ENCODE results near the gene WIPF1.
A peak's percentile ranks its signal among the peaks of the same experiment; 100 is the strongest.

Gene WIPF1

GRCh38 chr2:174607584-174607983, 10.0 kb upstream of the WIPF1 start:
- Histone ChIP-seq H3K4me3 (ENCODE audit: low read length, poor library complexity, severe bottlenecking) (no peak overlapping the region), H3F3A (ENCODE audit: low read depth) (no peaks in the 10 kb centered on the region), H3K4me2 (ENCODE audit: low read depth, low read length, poor library complexity, severe bottlenecking) (no peak overlapping the region), H3K27me3 (ENCODE audit: insufficient read depth, low read length, poor library complexity, severe bottlenecking) (no peaks in the 10 kb centered on the region), H2AFZ (ENCODE audit: low read length) (no peak overlapping the region), H3K4me1 (ENCODE audit: insufficient read depth, low read length, poor library complexity, severe bottlenecking) (peaks cover 44% of the 10 kb centered on the region), H3K79me2 (ENCODE audit: insufficient read depth, low read length) (peaks cover 75% of the 10 kb centered on the region), H3K9me2 (replicated peaks; ENCODE audit: low read depth, low read length) (no peaks in the 10 kb centered on the region), H3K9me3 (ENCODE audit: insufficient read depth, low read depth, low read length) (no peaks in the 10 kb centered on the region), H3K9ac (ENCODE audit: low read depth, low read length, poor library complexity, severe bottlenecking) (no peak overlapping the region), H4K20me1 (ENCODE audit: insufficient read depth, low read length, poor library complexity, severe bottlenecking) (peaks cover 8% of the 10 kb centered on the region), H3K36me3 (ENCODE audit: insufficient read depth, low read length) (peaks cover 3% of the 10 kb centered on the region; the same call in 1 of the 2 replicates)
- TF ChIP-seq CTCF (conservative IDR thresholded peaks at IDR 0.05; ENCODE audit: low read length) (no peak), EZH2phosphoT487 (IDR thresholded peaks at IDR 0.05; ENCODE audit: borderline replicate concordance) (no peak)

GRCh38 chr2:174606336-174606735, 8.7 kb upstream of the WIPF1 start:
- TF ChIP-seq CTCF (conservative IDR thresholded peaks at IDR 0.05; ENCODE audit: low read length) (no peak), EZH2phosphoT487 (IDR thresholded peaks at IDR 0.05; ENCODE audit: borderline replicate concordance) (no peak)
- H3K9me3 ChIP-seq (ENCODE audit: insufficient read depth, low read depth, low read length): no peaks in the 10 kb centered on the region
- H3K79me2 ChIP-seq (ENCODE audit: insufficient read depth, low read length): peaks cover 76% of the 10 kb centered on the region
- H3F3A ChIP-seq (ENCODE audit: low read depth): no peaks in the 10 kb centered on the region
- peaks cover 12% of the 10 kb centered on the region for H4K20me1 ChIP-seq (ENCODE audit: insufficient read depth, low read length, poor library complexity, severe bottlenecking)
- H3K9ac ChIP-seq (ENCODE audit: low read depth, low read length, poor library complexity, severe bottlenecking): no peak overlapping the region
- H2AFZ ChIP-seq (ENCODE audit: low read length): no peak overlapping the region
- H3K36me3 ChIP-seq (ENCODE audit: insufficient read depth, low read length): peaks cover 8% of the 10 kb centered on the region; the same call in 1 of the 2 replicates
- no peak overlapping the region for H3K4me3 ChIP-seq (ENCODE audit: low read length, poor library complexity, severe bottlenecking)
- H3K4me1 ChIP-seq (ENCODE audit: insufficient read depth, low read length, poor library complexity, severe bottlenecking): peaks cover 40% of the 10 kb centered on the region
- H3K9me2 ChIP-seq (replicated peaks; ENCODE audit: low read depth, low read length): no peaks in the 10 kb centered on the region
- no peak overlapping the region for H3K4me2 ChIP-seq (ENCODE audit: low read depth, low read length, poor library complexity, severe bottlenecking)
- H3K27me3 ChIP-seq (ENCODE audit: insufficient read depth, low read length, poor library complexity, severe bottlenecking): no peaks in the 10 kb centered on the region

GRCh38 chr2:174605687-174606086, 8.1 kb upstream of the WIPF1 start:
- H3K36me3 ChIP-seq (ENCODE audit: insufficient read depth, low read length): peaks cover 8% of the 10 kb centered on the region; the same call in 1 of the 2 replicates
- H3K4me1 ChIP-seq (ENCODE audit: insufficient read depth, low read length, poor library complexity, severe bottlenecking): peaks cover 34% of the 10 kb centered on the region
- no peak for TF ChIP-seq EZH2phosphoT487 (IDR thresholded peaks at IDR 0.05; ENCODE audit: borderline replicate concordance)
- peak; percentile 71 for TF ChIP-seq CTCF (conservative IDR thresholded peaks at IDR 0.05; ENCODE audit: low read length)
- no peak overlapping the region for H3K4me3 ChIP-seq (ENCODE audit: low read length, poor library complexity, severe bottlenecking)
- H3K4me2 ChIP-seq (ENCODE audit: low read depth, low read length, poor library complexity, severe bottlenecking): no peak overlapping the region
- no peak overlapping the region for H3K9ac ChIP-seq (ENCODE audit: low read depth, low read length, poor library complexity, severe bottlenecking)
- peaks cover 77% of the 10 kb centered on the region for H3K79me2 ChIP-seq (ENCODE audit: insufficient read depth, low read length)
- no peaks in the 10 kb centered on the region for H3K9me2 ChIP-seq (replicated peaks; ENCODE audit: low read depth, low read length)
- H3K9me3 ChIP-seq (ENCODE audit: insufficient read depth, low read depth, low read length): no peaks in the 10 kb centered on the region
- no peak overlapping the region for H2AFZ ChIP-seq (ENCODE audit: low read length)
- no peaks in the 10 kb centered on the region for H3F3A ChIP-seq (ENCODE audit: low read depth)
- H3K27me3 ChIP-seq (ENCODE audit: insufficient read depth, low read length, poor library complexity, severe bottlenecking): no peaks in the 10 kb centered on the region
- peaks cover 12% of the 10 kb centered on the region for H4K20me1 ChIP-seq (ENCODE audit: insufficient read depth, low read length, poor library complexity, severe bottlenecking)
